Esophagus muscularis mucosa (tissue), 4 donors: ENCODE measurements around the gene AFTPH. TPM values are rescaled to one million over a fixed set of nuclear protein-coding genes. Genes with fewer than 3 reads are reported as not detected.
A peak's percentile ranks its signal among the peaks of the same experiment; 100 is the strongest.

Source experiments
- DNase-seq: peaks from one replicate; pipeline ENCODE4 v3.0.0-alpha.2; 2017; ENCODE audit errors: extremely low spot score
- H3K27ac ChIP-seq, 4 donors: fragments of 200-600 bp; sonication (generic); replicated peaks in 1 of 4; 1 replicate in 3 of 4; 2 replicates in 1 of 4; pipeline ENCODE4 v1.5.1; 2016 to 2019; ENCODE audit warnings: mild to moderate bottlenecking in 1 of 4
- H3K27me3 ChIP-seq, 4 donors: fragments of 200-600 bp; sonication (generic); one replicate each; pipeline versions ENCODE4 v1.5.1 to v1.6.0; 2016 to 2019
- H3K36me3 ChIP-seq, 4 donors: fragments of 200-600 bp; sonication (generic); one replicate each; pipeline ENCODE4 v1.5.1; 2016 to 2019
- H3K4me1 ChIP-seq, 4 donors: fragments of 200-600 bp; sonication (generic); one replicate each; pipeline ENCODE4 v1.5.1; 2016 to 2019
- H3K4me3 ChIP-seq, 4 donors: fragments of 200-600 bp; sonication (generic); 1 replicate in 2 of 4; 2 replicates in 2 of 4; pipeline ENCODE4 v1.5.1; 2016 to 2019; ENCODE audit warnings: mild to moderate bottlenecking in 4 of 4, moderate library complexity in 1 of 4
- H3K9me3 ChIP-seq, 4 donors: fragments of 200-600 bp; sonication (generic); 1 replicate in 3 of 4; 2 replicates in 1 of 4; pipeline ENCODE4 v1.5.1; 2016 to 2019
- EP300 ChIP-seq: sonication (generic); formaldehyde crosslinking; IDR thresholded peaks from one replicate; pipeline ENCODE4 v1.6.1; 2017; ENCODE audit warnings: antibody characterized with exemption
- POLR2A ChIP-seq: fragments of 450-650 bp; IDR thresholded peaks from one replicate; pipeline ENCODE4 v1.6.1; 2017; ENCODE audit warnings: antibody characterized with exemption, moderate library complexity, mild to moderate bottlenecking, low read depth
- POLR2AphosphoS5 ChIP-seq, 2 donors: sonication (generic); formaldehyde crosslinking; IDR thresholded peaks; one replicate each; pipeline ENCODE4 v1.6.1; 2017; ENCODE audit warnings: antibody characterized with exemption in 2 of 2
- WGBS: methylation state at CpG from one replicate; pipeline ENCODE4 v1.1.5; 2018; 5-methylcytosine and 5-hydroxymethylcytosine counted together
- intact Hi-C: fragments of 100-400 bp; cut with DNase I; formaldehyde crosslinking; loops from one replicate; pipeline ENCODE4 v1.15.1; 2023
- total RNA-seq, 4 donors: library from RNA; depleted of rRNA; stranded (reverse); fragments of >200 nt; gene quantifications; one replicate each; pipeline versions ENCODE4 v1.1.0 to v1.2.1, GENCODE V29; 2016
- TF ChIP-seq, protein P1 (sequence below), 3 experiments: fragments of 200-600 bp in 2 of 3; fragments of 450-650 bp in 1 of 3; sonication (generic) in 2 of 3; IDR thresholded peaks; one replicate each; pipeline ENCODE4 v1.5.1; 2017 to 2019; ENCODE audit warnings: antibody characterized with exemption in 3 of 3, mild to moderate bottlenecking in 2 of 3, moderate library complexity in 1 of 3

The AFTPH gene
- total RNA-seq, 4 donors from 2014 or later, result 27.5 to 36.1 (median 35.7) TPM

DNA sequence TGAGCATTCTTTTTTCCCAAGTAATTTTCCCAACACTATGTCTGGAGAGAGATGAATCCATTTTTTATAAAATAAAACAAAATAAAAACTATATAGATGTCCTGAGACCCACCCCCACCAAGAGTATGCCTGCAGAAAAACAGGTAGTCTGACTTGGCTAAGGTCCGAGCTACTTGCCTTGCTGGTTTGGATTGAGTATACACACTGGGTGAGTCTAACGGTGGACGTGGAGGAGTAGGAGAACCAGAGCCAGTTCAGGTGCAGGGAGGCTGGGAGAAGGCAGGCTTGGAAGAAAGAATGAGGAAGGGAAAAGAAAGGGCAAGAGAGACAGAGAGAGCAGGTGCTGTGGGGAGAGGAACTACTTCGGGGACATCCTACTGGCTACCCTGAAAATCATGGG, 21.3 kb upstream of the AFTPH start:
- intact Hi-C loops, result no loop called here
- no peaks in the 10 kb centered on the region for H3K36me3 ChIP-seq
- no peaks in the 10 kb centered on the region for H3K4me1 ChIP-seq
- no peaks in the 10 kb centered on the region for H3K9me3 ChIP-seq
- peaks cover 0 to 4% (median 0%) of the 10 kb centered on the region in 4 donors for H3K27me3 ChIP-seq
- DNase-seq, result peak; percentile 62
- no peak for TF ChIP-seq POLR2A
- no peak for TF ChIP-seq POLR2AphosphoS5 (IDR thresholded peaks at IDR 0.05)
- TF ChIP-seq, protein P1, sequence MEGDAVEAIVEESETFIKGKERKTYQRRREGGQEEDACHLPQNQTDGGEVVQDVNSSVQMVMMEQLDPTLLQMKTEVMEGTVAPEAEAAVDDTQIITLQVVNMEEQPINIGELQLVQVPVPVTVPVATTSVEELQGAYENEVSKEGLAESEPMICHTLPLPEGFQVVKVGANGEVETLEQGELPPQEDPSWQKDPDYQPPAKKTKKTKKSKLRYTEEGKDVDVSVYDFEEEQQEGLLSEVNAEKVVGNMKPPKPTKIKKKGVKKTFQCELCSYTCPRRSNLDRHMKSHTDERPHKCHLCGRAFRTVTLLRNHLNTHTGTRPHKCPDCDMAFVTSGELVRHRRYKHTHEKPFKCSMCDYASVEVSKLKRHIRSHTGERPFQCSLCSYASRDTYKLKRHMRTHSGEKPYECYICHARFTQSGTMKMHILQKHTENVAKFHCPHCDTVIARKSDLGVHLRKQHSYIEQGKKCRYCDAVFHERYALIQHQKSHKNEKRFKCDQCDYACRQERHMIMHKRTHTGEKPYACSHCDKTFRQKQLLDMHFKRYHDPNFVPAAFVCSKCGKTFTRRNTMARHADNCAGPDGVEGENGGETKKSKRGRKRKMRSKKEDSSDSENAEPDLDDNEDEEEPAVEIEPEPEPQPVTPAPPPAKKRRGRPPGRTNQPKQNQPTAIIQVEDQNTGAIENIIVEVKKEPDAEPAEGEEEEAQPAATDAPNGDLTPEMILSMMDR (IDR thresholded peaks at IDR 0.05), result no peak
- TF ChIP-seq EP300, result no peak
- H3K4me3 ChIP-seq, result no peak overlapping the region
- 84% methylated on average over 4 of the region's 4 CpGs for WGBS
- H3K27ac ChIP-seq, result no peak overlapping the region

DNA sequence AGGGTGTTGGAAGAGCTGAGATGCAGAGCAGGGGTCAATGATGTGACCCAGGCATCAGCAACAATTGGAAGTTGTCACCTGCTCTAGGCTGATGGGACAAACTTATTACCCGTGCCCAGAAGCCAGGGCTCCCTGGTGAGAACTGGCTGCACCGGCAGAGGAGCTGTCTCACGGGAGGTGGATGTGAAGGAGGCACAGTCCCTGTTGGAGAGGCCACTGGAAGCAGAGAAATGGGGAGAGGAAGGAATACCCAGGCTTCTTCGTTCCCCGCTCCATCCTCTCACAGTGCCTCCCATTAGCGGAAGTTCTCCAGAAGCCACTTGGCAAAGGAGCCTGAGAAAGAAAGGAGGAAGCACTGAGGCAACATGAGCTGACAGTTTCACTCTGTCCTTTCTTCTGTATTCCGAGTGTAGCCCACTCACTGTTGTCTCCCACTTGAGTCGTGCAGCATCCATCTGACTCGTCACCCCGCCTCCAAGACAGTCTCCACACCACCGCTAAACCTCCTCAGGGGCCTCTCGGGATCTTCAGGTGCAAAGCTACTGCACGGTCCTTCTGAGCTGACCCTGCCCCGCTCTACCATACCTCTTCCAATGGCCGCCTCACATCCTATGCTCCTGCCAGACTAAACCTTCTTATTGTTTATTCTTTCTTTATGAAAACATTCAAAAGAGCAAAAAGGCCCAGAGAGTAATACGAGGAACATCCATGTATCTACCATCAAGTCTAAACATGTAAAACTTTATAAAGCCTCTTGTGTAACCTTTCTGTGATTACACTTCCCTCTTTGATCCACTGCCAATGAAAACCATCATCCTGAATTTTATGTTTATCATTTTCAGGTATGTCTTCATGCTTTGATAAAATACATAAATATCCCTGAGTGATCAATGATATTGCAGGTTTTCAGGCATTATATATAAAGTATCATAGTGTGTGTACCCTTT, 19.1 kb upstream of the AFTPH start:
- Histone ChIP-seq H3K9me3 (no peaks in the 10 kb centered on the region), H3K27ac (no peak overlapping the region), H3K36me3 (no peaks in the 10 kb centered on the region), H3K27me3 (peaks cover 0 to 4% (median 0%) of the 10 kb centered on the region in 4 donors), H3K4me3 (no peak overlapping the region), H3K4me1 (no peaks in the 10 kb centered on the region)
- intact Hi-C loops, result no loop called here
- 71% methylated on average over 16 of the region's 16 CpGs for WGBS
- TF ChIP-seq POLR2AphosphoS5 (IDR thresholded peaks at IDR 0.05) (no peak), POLR2A (no peak), EP300 (no peak)
- TF ChIP-seq, protein P1 (IDR thresholded peaks at IDR 0.05), result no peak
- DNase-seq, result peak; percentile 53

DNA sequence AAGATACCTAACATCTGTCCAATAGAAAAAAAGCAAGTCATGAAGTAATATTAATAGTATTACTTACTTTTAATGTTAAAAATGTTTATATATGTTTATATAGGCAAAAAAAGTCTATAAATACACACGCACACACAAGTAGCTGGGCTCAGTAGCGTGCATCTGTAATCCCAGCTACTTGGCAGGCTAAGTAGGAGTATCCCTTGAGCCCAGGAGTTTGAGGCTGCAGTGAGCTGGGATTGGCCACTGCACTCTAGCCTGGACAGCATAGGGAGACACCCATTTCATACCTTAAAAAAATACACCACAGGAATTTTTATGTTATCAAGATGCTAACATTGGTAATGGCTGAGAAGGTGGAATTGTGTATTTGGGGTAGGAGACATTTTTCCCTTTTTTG, 17.4 kb upstream of the AFTPH start:
- H3K36me3 ChIP-seq, result no peaks in the 10 kb centered on the region
- TF ChIP-seq, protein P1 (IDR thresholded peaks at IDR 0.05), result no peak
- intact Hi-C loops, result no loop called here
- WGBS, result 75% methylated on average over 2 of the region's 2 CpGs
- H3K9me3 ChIP-seq, result no peaks in the 10 kb centered on the region
- H3K4me3 ChIP-seq, result no peak overlapping the region
- DNase-seq, result no peak
- no peaks in the 10 kb centered on the region for H3K4me1 ChIP-seq
- no peak overlapping the region for H3K27ac ChIP-seq
- H3K27me3 ChIP-seq, result peaks cover 0 to 4% (median 0%) of the 10 kb centered on the region in 4 donors

DNA sequence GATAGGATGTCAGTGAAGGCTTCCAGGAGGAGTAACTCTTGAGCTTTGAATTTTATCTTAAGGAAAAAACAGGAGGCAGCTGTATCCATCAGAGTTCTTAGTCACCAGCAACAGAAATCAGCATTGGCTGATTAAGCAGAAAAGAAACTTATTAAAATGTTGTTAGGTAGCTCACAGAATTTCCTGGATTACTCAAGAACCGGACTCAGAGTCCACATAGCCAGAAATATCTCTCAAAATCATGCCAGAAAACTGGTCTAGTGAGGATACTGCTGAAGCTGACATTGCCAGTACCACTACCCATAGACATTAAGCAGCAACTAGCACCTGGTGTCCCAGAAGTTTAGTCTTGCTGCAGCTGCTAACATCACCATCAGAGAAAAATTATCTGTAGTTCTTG, 10.1 kb upstream of the AFTPH start:
- H3K27ac ChIP-seq, result no peak overlapping the region
- TF ChIP-seq, protein P1 (IDR thresholded peaks at IDR 0.05), result no peak
- H3K4me3 ChIP-seq, result no peak overlapping the region
- intact Hi-C loops, result no loop called here
- H3K27me3 ChIP-seq, result no peaks in the 10 kb centered on the region
- H3K9me3 ChIP-seq, result no peaks in the 10 kb centered on the region
- no peak for DNase-seq
- H3K4me1 ChIP-seq, result no peaks in the 10 kb centered on the region
- WGBS, result 35% methylated on average over 1 of the region's 1 CpG
- no peaks in the 10 kb centered on the region for H3K36me3 ChIP-seq

DNA sequence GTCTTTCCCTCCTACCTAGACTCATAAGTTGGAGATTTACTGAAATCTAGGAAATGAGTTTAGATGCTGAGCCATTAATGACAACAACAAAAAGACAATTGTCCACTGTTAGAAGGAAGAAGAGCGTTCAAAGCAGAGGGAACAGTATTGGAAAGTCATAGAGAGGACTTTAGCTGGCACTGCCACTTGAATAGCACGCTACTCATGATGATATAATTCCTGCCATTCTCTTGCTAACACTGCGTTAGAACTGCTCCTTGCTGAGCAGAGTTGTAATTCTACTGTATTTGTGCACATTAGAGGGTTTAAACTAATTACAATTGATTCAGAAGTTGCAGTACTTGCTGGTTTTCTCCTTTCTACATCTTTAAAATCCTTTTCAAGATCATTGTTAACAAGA, 9.0 kb upstream of the AFTPH start:
- no peaks in the 10 kb centered on the region for H3K36me3 ChIP-seq
- no peaks in the 10 kb centered on the region for H3K9me3 ChIP-seq
- no peaks in the 10 kb centered on the region for H3K27me3 ChIP-seq
- 83% methylated on average over 3 of the region's 3 CpGs for WGBS
- TF ChIP-seq POLR2AphosphoS5 (IDR thresholded peaks at IDR 0.05) (no peak), POLR2A (no peak), EP300 (no peak)
- TF ChIP-seq, protein P1 (IDR thresholded peaks at IDR 0.05), result no peak
- intact Hi-C loops, result no loop called here
- H3K27ac ChIP-seq, result no peak overlapping the region
- no peak for DNase-seq
- no peaks in the 10 kb centered on the region for H3K4me1 ChIP-seq
- H3K4me3 ChIP-seq, result no peak overlapping the region
